SKM-1 (cell line): ENCODE results near the gene RTL5.
A peak's percentile ranks its signal among the peaks of the same experiment; 100 is the strongest.

Experiments used
- DNase-seq: peaks from one replicate; lab custom pipeline; 2025; ENCODE audit not compliant: unreplicated experiment; lab: John Stamatoyannopoulos, UW

RTL5 gene

DNA sequence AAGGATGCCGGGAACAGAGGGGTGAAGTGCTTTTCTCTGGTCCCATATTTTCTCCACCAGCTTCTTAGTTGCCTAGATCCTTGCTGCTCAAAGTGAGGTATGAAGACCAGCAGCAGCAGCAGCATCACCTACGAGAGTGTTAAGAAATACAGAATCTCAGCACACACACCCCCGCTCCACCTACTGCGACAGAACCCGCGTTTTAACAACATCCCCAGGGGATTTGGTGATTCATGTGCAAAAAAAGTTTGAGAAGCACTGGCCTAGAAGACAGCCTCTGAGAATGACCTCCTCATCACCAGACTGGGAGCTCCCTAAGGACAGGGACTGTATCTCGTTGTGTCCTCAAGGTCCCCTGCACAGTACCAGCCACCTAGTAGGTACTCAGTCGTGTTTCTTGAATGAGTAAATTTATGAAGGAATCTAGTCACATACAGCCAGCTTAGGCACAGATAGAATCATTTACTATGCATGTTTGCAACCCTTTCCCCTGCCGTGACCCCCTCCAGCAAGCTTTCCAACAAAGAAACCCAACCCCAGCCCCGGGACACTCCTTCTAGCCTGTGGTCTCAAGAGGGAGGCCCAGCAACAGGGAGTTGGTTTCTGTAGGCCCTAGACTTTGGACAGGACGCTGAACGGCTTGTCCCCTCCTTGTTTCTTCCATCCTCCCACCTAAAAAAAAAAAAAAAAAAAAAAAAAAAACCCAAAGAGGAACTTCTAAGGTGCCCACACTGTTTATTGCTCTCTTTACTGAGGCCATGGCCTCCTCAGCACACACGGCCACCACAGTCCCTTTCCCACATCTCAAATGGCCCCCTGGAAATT, 21.5 kb downstream of the RTL5 start:
- peak; percentile 21 for DNase-seq

- no peak for DNase-seq
These were observed 23.0 kb downstream of the RTL5 start for GRCh38 chrX:72108666-72109065.

GRCh38 chrX:72107841-72108595, 23.7 kb downstream of the RTL5 start:
- DNase-seq, result peak; percentile 20

DNA sequence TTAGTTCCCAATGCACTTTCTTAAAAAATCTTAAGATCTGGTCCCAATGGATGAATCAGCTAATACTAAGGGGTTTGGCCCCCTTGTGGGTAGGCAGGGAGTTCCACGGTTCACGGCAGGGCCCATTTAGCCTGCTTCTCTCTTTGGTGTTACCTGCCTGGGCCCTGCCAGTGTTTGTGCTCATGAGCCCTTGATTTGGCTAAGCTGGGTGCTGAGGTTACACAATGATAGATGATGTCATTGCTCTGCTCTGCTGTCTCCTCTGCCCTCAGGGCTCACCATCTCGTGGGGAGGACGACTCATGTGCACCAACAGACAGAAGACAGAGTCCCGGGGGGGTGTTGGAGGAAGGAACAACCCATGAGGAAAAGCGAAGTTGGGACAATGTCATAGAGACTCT, 24.4 kb downstream of the RTL5 start:
- DNase-seq, result peak; percentile 32

- DNase-seq, result peak; percentile 25
These were observed 26.3 kb downstream of the RTL5 start for GRCh38 chrX:72105436-72105835.

- no peak for DNase-seq
These were observed 29.0 kb downstream of the RTL5 start for GRCh38 chrX:72102760-72103159.

GRCh38 chrX:72102126-72102525, 29.6 kb downstream of the RTL5 start:
- DNase-seq, result no peak

GRCh38 chrX:72101597-72102037, 30.1 kb downstream of the RTL5 start:
- no peak for DNase-seq

DNA sequence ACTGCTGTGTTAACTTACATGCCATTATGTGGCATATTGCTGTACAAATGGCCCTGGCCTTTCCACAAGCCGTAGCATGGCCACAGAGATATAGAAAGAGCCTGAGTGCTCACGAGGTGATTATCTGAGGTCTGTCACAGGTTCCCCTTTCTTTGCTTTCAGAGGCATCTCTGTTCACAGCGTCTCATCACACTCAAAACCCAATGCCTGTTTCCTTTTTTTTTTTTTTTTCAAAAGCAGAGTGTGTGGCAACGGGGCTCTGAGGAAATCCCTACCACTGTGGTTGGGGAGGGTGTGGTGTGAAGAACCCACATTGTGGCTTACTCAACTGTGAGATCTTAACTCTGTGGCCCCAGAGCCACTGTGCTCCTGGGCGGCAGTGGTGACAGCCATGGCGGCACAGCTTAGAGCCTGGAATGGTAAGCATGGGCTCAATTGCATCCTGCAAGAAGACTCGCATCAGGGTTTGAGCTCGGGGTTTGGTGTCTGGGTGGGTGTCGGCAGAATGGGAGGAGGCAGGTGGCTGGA, 30.8 kb downstream of the RTL5 start:
- DNase-seq, result peak; percentile 74

DNA sequence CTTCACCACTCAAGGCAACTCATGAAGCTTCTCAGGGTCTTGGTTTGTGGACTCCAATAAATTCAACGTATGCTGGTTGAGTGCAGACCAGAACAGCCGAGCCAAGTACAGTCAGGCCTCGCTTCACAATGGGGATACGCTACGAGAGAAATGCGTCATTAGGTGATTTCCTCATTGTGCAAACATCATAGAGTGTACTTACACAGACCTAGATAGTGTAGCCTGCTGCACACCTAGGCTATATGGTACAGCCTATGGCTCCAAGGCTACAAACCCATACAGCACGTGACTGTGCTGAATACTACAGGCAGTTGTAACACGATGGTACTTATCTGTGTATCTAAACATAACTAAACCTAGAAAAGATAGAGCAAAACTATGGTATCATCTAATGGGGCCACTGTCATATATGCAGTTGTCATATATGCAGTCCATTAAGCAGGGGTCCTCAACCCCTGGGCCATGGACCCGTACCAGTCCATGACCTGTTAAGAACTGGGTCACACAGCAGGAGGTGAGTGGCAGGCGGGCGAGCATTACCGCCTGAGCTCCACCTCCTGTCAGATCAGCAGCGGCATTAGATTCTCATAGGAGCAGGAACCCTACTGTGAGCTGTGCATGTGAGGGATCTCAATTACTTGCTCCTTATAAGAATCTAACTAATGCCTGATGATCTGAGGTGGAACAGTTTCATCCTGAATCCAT, 31.5 kb downstream of the RTL5 start:
- DNase-seq, result no peak

GRCh38 chrX:72097098-72097497, 34.6 kb downstream of the RTL5 start:
- DNase-seq, result peak; percentile 23

DNA sequence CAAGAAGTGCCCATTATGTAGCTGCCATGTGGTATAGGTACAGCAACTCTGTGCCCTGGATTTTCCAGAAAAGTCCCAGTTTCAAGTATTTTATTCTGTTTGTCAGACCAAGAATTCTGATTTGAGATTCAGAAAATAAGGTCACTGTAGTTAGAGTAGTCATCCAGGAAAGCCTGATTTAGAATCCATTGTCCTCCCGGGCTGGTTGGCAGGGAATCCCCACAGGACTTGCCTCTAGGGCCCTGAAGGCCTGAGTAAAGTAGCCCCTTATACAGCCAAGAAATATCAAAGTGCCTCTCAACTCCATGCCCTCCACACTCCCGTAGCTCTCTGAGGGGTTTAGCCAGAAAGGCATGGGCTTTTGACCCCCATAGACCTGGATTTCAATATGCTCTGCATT, 36.3 kb downstream of the RTL5 start:
- DNase-seq, result no peak

GRCh38 chrX:72094894-72095293, 36.8 kb downstream of the RTL5 start:
- no peak for DNase-seq

GRCh38 chrX:72089254-72089653, 42.5 kb downstream of the RTL5 start:
- no peak for DNase-seq

DNA sequence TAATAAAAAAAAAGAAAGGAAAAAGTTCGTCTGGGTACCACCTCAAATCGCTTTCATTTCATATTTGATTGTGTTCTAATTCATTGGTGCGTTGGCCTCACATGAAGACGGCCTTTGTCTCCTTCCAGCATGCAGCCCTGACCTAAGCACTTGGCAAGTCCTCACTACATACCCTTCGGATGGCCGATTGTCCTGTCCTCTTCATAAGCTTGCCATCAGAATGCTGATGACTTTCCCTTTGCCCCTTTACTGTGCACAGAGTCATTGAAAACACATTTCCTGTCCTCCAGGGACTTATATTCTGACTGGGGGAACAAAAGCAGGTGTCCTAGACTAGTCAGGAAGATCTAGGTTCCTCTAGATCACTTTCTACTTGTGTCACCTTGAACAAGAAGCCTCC, 43.0 kb downstream of the RTL5 start:
- no peak for DNase-seq

GRCh38 chrX:72086995-72087394, 44.7 kb downstream of the RTL5 start:
- no peak for DNase-seq

- no peak for DNase-seq
These were observed 47.6 kb downstream of the RTL5 start for GRCh38 chrX:72084114-72084513.

GRCh38 chrX:72083291-72083690, 48.4 kb downstream of the RTL5 start:
- DNase-seq, result no peak

DNA sequence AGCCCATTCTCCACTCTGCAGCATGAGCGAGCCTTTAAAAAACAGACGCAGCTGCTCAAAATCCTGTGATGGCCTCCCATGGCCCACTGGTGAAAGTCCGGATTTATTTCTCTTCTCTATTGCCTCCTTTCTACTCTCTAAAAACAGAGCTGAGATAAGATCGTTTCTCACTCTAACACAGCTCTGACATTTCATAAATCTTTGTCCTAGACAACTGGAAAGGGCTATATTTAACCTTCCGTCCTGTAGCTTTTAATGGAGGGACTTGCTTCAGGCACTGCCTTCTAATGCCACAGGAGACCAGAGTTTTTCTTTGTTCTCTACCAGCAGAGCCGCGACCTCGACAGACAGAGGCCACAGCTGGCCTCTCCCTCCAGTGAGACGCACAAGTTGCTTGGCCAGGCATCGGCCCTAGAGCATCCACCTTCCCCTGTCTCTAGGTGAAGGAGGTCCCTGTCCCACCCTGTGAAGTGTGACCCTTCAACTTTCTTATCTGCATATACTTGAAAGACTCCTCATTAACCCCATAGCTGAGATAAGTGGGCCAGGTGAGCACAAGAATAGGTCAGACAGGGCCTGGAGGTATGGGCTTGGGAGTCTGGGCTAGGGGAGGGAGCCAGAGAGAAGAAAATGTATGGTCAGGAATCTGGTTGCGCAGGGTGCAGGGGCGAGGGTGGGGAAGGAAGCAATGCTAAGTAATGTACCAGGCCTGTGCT, 50.0 kb downstream of the RTL5 start:
- no peak for DNase-seq

DNA sequence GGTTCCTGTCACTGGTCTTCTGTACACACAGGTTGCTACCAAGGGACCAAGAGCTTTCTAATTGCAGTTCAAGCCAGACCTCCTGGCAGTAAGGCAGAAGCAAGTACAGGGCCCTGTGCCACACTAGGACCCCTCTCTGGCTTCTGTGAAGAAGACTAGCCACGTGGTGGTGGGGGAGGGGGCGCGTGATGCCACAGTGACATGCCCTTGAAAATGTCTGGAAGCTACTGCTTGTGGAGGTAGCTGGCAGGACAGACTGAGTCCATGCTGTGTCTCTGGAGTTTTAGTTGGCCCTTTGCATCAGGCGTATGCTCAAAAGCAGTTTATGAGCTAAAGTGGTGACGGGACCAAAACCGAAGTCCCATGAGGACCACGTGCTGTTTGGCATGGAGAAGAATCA, 50.9 kb downstream of the RTL5 start:
- DNase-seq, result no peak

DNA sequence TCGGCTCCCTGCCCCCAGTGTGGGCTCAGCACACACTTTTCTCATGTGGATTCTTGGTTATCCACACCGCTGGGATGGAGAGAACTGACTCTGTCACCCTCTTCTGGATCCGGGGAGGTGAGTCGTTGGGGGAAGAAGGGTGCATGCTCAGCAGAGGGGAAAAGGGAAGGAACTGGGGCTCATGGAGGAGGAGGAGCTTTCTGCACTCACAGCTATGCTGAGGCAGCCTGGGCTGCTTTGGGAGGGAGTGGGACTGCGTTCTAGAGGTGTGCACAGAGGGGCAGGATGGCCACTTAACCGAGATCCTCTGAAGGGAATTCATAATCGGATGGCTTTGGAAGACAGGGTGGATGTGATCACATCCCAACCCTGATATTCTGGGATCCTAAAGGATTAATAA, 51.6 kb downstream of the RTL5 start:
- peak; percentile 21 for DNase-seq
